PFSK-1 (cell line): ENCODE results near the gene NTM.

Experiments used
- FOXP2 ChIP-seq: optimal IDR thresholded peaks from 2 replicates; pipeline ENCODE3; 2011; ENCODE audit warnings: borderline replicate concordance, control low read depth, inconsistent platforms; ENCODE audit not compliant: insufficient read depth; ENCODE audit errors: extremely low read length, extremely low read depth
- POLR2AphosphoS5 ChIP-seq: IDR thresholded peaks from 2 replicates; pipeline ENCODE4 v1.6.1; 2012; ENCODE audit warnings: low read depth, mild to moderate bottlenecking, control low read depth, low read length, moderate library complexity
- SIN3A ChIP-seq: IDR thresholded peaks from 2 replicates; pipeline ENCODE4 v1.6.1; 2012; ENCODE audit warnings: mild to moderate bottlenecking, low read length, moderate library complexity, borderline replicate concordance; ENCODE audit not compliant: insufficient read depth
- TAF1 ChIP-seq: IDR thresholded peaks from 2 replicates; pipeline ENCODE4 v1.6.1; 2012; ENCODE audit warnings: low read length, control low read depth, borderline replicate concordance; ENCODE audit not compliant: insufficient read depth
- TF ChIP-seq, protein P1 (sequence below), 2 experiments: IDR thresholded peaks; 2 replicates each; pipeline versions ENCODE4 v1.6.1 to v1.8.0; 2011 to 2012; ENCODE audit warnings: low read depth in 2 of 2, low read length in 2 of 2, control low read depth in 1 of 2, inconsistent platforms in 1 of 2, mild to moderate bottlenecking in 1 of 2, moderate library complexity in 1 of 2; ENCODE audit not compliant: insufficient read depth in 1 of 2

NTM gene

DNA sequence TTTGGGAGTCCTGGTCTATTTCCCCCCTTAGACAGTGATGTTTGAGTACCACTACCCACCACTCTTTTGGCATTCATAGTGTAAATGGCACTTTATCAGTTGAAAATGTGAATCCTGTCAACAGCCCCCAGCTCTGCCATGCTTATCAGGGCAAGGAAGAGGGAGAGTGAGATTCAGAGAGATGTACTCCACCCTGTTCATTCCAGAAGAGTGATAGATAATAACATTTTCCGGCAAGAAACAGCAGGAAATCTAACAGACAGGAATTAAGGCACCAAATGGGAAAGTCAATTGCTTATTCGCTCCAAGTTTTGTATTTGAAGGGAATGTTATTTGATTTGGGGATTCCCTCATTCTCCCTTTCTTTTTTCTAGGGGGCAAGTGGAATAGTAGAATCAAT lies 681.9 kb downstream of the NTM start:
- no peak for TF ChIP-seq FOXP2
- TF ChIP-seq, protein P1, sequence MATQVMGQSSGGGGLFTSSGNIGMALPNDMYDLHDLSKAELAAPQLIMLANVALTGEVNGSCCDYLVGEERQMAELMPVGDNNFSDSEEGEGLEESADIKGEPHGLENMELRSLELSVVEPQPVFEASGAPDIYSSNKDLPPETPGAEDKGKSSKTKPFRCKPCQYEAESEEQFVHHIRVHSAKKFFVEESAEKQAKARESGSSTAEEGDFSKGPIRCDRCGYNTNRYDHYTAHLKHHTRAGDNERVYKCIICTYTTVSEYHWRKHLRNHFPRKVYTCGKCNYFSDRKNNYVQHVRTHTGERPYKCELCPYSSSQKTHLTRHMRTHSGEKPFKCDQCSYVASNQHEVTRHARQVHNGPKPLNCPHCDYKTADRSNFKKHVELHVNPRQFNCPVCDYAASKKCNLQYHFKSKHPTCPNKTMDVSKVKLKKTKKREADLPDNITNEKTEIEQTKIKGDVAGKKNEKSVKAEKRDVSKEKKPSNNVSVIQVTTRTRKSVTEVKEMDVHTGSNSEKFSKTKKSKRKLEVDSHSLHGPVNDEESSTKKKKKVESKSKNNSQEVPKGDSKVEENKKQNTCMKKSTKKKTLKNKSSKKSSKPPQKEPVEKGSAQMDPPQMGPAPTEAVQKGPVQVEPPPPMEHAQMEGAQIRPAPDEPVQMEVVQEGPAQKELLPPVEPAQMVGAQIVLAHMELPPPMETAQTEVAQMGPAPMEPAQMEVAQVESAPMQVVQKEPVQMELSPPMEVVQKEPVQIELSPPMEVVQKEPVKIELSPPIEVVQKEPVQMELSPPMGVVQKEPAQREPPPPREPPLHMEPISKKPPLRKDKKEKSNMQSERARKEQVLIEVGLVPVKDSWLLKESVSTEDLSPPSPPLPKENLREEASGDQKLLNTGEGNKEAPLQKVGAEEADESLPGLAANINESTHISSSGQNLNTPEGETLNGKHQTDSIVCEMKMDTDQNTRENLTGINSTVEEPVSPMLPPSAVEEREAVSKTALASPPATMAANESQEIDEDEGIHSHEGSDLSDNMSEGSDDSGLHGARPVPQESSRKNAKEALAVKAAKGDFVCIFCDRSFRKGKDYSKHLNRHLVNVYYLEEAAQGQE (IDR thresholded peaks at IDR 0.05; ENCODE audit: insufficient read depth in 1 of 2, low read depth in 2 of 2, low read length in 2 of 2): no peak
- TF ChIP-seq SIN3A: no peak
- TF ChIP-seq TAF1: no peak
- TF ChIP-seq POLR2AphosphoS5: no peak

DNA sequence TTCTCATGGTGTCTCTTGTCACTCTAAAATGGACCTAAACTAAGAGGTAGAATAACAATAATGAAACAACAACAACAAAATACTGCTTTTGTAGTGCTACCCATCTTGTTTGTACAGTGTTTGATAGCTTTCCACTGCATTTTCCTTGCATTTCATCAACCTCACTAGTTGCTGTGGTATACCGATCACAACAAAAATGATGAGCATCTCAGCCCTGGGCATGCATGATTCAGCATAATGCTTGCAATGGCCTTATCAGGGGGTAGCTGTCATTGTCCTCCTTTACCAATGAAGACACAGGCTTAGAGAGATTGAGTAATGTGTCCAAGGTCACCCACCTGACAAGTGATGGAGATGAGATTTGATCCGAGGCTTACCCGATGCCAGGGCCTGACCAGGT lies 682.5 kb downstream of the NTM start:
- TF ChIP-seq POLR2AphosphoS5 (no peak), SIN3A (no peak), TAF1 (no peak), FOXP2 (no peak)
- TF ChIP-seq, protein P1 (IDR thresholded peaks at IDR 0.05; ENCODE audit: insufficient read depth in 1 of 2, low read depth in 2 of 2, low read length in 2 of 2): no peak

DNA sequence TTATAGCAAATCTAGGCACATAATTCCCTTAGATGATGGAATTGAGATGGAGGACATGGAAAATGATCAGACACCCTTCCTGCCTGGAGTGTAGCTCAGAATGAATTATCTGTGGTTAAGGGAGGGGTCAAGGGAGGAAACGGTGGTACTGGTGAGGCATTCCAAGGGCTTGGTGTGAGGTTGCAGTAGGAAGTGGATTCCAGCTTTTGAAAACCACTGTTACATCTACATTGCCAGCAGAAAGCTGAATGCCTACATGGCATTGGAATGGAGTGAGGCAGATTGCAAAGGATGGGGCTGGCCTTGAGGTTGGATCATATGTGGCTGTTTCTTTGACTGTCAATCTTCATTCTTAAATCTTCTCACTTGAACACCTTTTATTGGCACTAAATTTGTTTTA lies 684.4 kb downstream of the NTM start:
- TF ChIP-seq SIN3A: no peak
- TF ChIP-seq FOXP2: no peak
- TF ChIP-seq POLR2AphosphoS5: no peak
- TF ChIP-seq, protein P1 (IDR thresholded peaks at IDR 0.05; ENCODE audit: insufficient read depth in 1 of 2, low read depth in 2 of 2, low read length in 2 of 2): no peak

DNA sequence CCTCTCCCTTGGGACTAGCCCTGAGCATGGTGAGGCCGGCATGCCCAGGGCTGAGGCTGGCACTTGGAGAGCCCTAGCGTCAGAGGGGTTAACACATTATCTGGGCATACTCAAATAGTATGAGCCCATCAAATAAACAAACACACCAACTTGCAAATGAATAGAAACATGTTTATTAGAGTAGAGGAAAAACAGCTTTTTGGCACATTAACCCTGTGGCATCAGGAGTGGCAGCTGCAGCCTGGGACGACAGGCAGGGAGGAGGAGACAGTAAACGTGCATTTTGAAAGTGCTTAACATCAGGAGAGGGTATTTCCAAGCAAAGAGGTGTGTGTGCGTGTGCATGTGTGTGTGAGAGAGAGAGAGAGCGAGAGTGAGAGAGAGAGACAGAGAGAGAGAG lies 684.9 kb downstream of the NTM start:
- TF ChIP-seq, protein P1 (IDR thresholded peaks at IDR 0.05; ENCODE audit: insufficient read depth in 1 of 2, low read depth in 2 of 2, low read length in 2 of 2): no peak
- TF ChIP-seq POLR2AphosphoS5: no peak
- TF ChIP-seq SIN3A: no peak
- no peak for TF ChIP-seq TAF1
- no peak for TF ChIP-seq FOXP2

DNA sequence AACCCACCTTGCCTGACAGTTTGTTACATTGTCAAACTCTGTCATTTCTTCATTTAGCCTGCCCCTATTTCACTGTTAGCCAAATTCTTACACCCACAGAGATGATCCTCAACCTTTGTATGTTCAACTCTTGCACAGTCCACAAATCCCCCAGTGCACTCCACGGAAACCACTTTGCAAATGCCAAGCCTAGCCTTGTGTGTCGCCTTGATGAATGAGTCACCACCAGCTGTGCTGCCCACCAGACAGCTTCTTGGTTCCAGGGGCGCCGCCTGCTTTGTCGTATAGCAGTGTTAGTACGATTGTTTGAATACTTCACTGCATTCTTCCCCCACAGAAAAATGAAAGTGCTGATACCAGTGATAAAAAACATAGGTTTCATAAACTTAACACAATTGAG lies 686.3 kb downstream of the NTM start:
- TF ChIP-seq SIN3A (no peak), FOXP2 (no peak), POLR2AphosphoS5 (no peak), TAF1 (no peak)
- TF ChIP-seq, protein P1 (IDR thresholded peaks at IDR 0.05; ENCODE audit: insufficient read depth in 1 of 2, low read depth in 2 of 2, low read length in 2 of 2): no peak
